Spinal cord (tissue), 10 donors: ENCODE results near the gene ZNF593. TPM values are rescaled to one million over a fixed set of nuclear protein-coding genes. Genes with fewer than 3 reads are reported as not detected.

Experiments used
- DNase-seq, 6 donors: peaks; one replicate each; pipeline versions ENCODE4 v3.0.0 to v3.0.0-alpha.2; 2013 to 2015; ENCODE audit warnings: low spot score in 6 of 6, low read depth in 4 of 6
- H3K27ac ChIP-seq: one replicate; pipeline ENCODE4 v1.5.1; 2013; ENCODE audit warnings: low read depth, low read length, control low read depth
- H3K27me3 ChIP-seq: one replicate; pipeline ENCODE4 v1.6.1; 2013; ENCODE audit warnings: low read length; ENCODE audit not compliant: control insufficient read depth, insufficient read depth
- H3K36me3 ChIP-seq: one replicate; pipeline ENCODE4 v1.6.1; 2013; ENCODE audit warnings: low read length; ENCODE audit not compliant: control insufficient read depth, insufficient read depth
- H3K4me1 ChIP-seq: one replicate; pipeline ENCODE4 v1.6.1; 2013; ENCODE audit warnings: low read length; ENCODE audit not compliant: control insufficient read depth, insufficient read depth
- H3K4me3 ChIP-seq: one replicate; pipeline ENCODE4 v1.5.1; 2013; ENCODE audit warnings: low read depth, low read length, control low read depth
- H3K9me3 ChIP-seq: one replicate; pipeline ENCODE4 v1.6.1; 2013; ENCODE audit warnings: low read length; ENCODE audit not compliant: control insufficient read depth, insufficient read depth
- WGBS: methylation state at CpG from one replicate; pipeline ENCODE4 v1.1.5; 2013; ENCODE audit warnings: missing lambda C conversion rate; ENCODE audit not compliant: insufficient coverage; 5-methylcytosine and 5-hydroxymethylcytosine counted together
- polyA plus RNA-seq, 2 donors: library from polyadenylated mRNA; unstranded; fragments of 120-200 nt; gene quantifications; one replicate each; pipeline ENCODE4 v1.2.1, GENCODE V29; 2013; ENCODE audit not compliant: insufficient read length in 2 of 2
- total RNA-seq, 2 donors: library from RNA; depleted of rRNA in 1 of 2; stranded (reverse); fragments of 120-200 nt in 1 of 2; fragments of >200 nt in 1 of 2; gene quantifications; one replicate each; pipeline versions ENCODE4 v1.2.3 to v1.2.4, GENCODE V29; 2013 to 2014
- donor health status: healthy.

ZNF593 gene
- total and polyA plus RNA-seq, 4 donors: 9.3 to 21.1 (median 17.5) TPM

GRCh38 chr1:26160527-26161414 lies 8.9 kb upstream of the ZNF593 start:
- H3K27me3 ChIP-seq: peaks cover 13% of the 10 kb centered on the region
- H3K4me3 ChIP-seq: peak overlapping the region; percentile 40
- peaks cover 56% of the 10 kb centered on the region for H3K4me1 ChIP-seq
- WGBS: 31% methylated on average over 18 of the region's 18 CpGs
- H3K27ac ChIP-seq: no peak overlapping the region
- H3K36me3 ChIP-seq: no peaks in the 10 kb centered on the region
- H3K9me3 ChIP-seq: no peaks in the 10 kb centered on the region
- no peak for DNase-seq

DNA sequence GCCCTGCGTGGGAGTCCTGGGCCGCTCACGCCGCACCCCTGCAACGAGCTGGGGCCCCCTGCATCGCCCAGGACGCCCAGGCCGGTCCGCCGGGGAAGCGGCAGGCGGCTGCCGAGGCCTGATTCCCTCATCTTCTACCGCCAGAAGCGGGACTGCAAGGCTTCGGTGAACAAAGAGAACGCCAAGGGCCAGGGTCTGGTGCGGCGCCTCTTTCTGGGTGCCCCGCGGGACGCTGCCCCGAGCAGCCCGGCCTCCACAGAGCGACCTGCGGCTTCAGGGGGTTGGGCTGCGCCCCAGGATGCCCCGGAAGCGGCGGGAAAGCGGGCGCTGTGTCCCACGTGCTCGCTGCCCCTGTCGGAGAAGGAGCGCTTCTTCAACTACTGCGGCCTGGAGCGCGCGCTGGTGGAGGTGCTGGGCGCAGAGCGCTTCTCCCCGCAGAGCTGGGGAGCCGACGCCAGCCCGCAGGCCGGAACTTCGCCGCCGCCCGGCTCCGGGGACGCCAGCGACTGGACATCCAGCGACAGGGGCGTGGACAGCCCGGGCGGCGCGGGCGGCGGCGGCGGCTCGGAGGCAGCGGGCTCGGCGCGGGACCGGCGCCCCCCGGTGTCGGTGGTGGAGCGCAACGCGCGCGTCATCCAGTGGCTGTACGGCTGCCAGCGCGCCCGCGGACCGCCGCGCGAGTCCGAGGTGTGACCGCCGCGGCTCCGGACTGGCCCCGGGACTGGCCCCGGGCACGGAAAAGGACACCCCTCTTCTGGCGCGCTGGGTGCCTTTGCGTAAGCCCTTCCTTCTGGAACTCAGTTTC lies 8.1 kb upstream of the ZNF593 start:
- Histone ChIP-seq H3K9me3 (no peaks in the 10 kb centered on the region), H3K36me3 (no peaks in the 10 kb centered on the region), H3K27ac (no peak overlapping the region), H3K27me3 (peaks cover 4% of the 10 kb centered on the region), H3K4me1 (peaks cover 48% of the 10 kb centered on the region), H3K4me3 (peak overlapping the region; percentile 40)
- under 1% methylated on average over 98 of the region's 98 CpGs for WGBS
- DNase-seq: peak in 2 of 6 donors; percentile 82 to 83

DNA sequence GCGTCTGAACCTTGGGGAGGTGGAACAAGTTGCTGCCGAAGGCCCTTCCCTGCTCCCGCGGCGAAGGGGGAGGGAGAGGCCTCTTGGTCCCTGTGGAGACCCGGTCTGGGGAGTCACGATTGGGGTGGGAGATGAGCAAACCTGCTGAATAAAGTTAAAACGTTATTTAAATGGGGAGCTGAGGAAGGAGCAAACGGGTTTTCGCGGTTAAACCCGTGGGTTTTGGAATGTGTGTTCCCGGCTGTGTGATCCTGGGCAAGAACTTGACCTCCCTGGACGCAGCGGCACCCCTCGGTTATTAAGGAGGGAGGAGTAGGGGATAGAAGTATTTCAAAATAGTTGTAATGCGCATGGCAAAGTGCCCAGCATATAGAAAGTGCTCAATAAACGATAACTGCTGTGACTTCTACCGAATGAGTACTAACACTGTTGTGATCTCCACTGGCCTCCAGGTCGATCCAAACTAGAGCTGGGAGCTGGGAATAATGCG lies 7.4 kb upstream of the ZNF593 start:
- Histone ChIP-seq H3K36me3 (no peaks in the 10 kb centered on the region), H3K4me1 (peaks cover 43% of the 10 kb centered on the region), H3K4me3 (peak overlapping the region; percentile 35), H3K9me3 (no peaks in the 10 kb centered on the region), H3K27ac (no peak overlapping the region), H3K27me3 (peaks cover 4% of the 10 kb centered on the region)
- no peak for DNase-seq
- WGBS: 39% methylated on average over 21 of the region's 21 CpGs

DNA sequence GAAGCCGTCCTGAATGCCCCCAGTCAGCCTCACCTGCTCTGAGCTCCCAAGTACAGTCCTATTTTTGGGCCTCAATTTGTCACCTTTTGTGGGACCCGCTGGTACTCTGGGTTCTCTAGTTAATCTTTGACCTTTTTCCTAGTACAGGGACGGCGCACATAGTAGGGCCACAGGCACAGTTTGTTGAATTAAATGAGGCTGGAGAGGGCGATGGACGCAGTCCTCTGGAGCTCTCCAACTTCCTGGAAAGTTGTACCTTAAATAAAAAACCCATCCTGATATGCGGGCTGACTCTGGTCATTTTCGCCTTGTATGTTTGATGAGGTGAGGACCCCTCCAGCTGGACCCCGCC lies 6.0 kb upstream of the ZNF593 start:
- Histone ChIP-seq H3K27me3 (peaks cover 4% of the 10 kb centered on the region), H3K4me3 (no peak overlapping the region), H3K36me3 (no peaks in the 10 kb centered on the region), H3K9me3 (no peaks in the 10 kb centered on the region), H3K27ac (no peak overlapping the region), H3K4me1 (peaks cover 43% of the 10 kb centered on the region)
- WGBS: 72% methylated on average over 4 of the region's 9 CpGs
- no peak for DNase-seq

DNA sequence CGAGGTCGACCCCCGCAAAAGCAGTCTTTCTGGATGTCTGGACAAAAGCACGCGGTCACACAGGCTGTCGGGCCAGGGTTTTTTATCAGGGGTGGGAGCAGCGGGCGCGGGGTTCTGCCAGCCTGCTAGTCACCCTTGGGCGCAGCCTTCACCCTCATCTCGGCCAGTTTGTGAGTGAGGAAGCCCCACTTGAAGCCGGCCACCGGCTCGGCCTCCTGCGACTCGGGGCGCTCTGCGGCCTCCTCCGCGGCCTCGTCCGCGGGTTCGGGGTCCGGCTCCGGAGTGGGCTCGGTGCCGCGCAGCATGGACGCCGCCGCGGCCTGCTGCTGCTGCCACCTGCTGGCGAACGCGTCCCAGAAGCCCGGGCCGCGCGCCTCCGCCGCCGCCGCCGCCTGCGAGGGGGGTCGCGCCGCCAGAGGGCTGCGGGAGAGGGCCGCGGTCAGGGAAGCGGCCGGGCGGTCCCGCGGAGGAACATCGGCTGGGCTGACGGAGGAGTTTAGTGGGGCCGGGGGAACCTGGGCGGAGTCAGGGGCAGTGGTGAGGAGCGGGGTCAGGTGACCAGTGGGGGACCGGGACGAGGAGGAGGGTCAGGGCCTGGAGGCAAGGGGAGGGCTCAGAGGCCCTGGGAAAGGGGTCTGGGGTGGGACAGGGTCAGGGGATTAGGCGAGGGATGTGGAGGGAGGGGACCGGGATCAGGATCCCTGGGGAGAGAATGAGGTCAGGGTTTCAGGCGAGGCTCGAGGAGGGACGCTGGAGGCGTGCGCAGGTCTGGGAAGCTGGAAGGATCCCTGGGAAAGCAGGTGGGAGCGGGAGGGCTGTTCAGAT lies 5.5 kb upstream of the ZNF593 start:
- 11% methylated on average over 72 of the region's 72 CpGs for WGBS
- H3K9me3 ChIP-seq: no peaks in the 10 kb centered on the region
- DNase-seq: peak in 2 of 6 donors; percentile 71 to 72
- H3K27me3 ChIP-seq: peaks cover 4% of the 10 kb centered on the region
- peak overlapping the region; percentile 41 for H3K4me3 ChIP-seq
- no peaks in the 10 kb centered on the region for H3K36me3 ChIP-seq
- H3K27ac ChIP-seq: no peak overlapping the region
- H3K4me1 ChIP-seq: peaks cover 43% of the 10 kb centered on the region

- Histone ChIP-seq H3K4me3 (no peak overlapping the region), H3K9me3 (no peaks in the 10 kb centered on the region), H3K36me3 (no peaks in the 10 kb centered on the region), H3K27ac (no peak overlapping the region), H3K4me1 (peaks cover 47% of the 10 kb centered on the region), H3K27me3 (peaks cover 4% of the 10 kb centered on the region)
- WGBS: 70% methylated on average over 13 of the region's 19 CpGs
- no peak for DNase-seq
Observed at GRCh38 chr1:26164861-26165842, 4.6 kb upstream of the ZNF593 start.

DNA sequence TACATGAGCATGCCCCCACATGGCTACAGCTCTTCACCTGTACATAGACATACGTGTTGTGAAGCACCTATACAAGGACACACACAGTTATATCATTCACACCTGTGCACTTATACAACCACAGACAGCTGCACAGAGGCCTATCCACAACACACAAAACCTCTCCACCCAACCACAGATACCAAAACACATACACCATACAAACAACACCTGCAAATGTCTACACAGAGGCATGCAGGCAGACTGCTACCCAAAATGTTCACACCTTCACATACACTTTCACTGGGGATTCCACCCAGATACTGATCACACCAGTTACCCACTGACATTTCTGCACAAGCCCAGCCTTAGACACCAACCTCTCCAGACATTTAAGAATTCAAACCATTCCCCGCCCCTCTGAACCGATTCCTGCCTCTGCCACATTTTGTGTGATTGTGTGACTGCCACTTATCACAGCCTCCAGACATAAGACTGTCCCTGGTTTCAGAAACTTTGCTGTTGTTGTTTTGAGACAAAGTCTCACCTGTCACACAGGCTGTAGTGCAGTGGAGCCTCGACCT lies 2.9 kb upstream of the ZNF593 start:
- H3K27ac ChIP-seq: no peak overlapping the region
- no peak for DNase-seq
- peaks cover 2% of the 10 kb centered on the region for H3K27me3 ChIP-seq
- H3K9me3 ChIP-seq: no peaks in the 10 kb centered on the region
- no peak overlapping the region for H3K4me3 ChIP-seq
- peaks cover 51% of the 10 kb centered on the region for H3K4me1 ChIP-seq
- WGBS: 91% methylated on average over 3 of the region's 4 CpGs
- peaks cover 12% of the 10 kb centered on the region for H3K36me3 ChIP-seq

DNA sequence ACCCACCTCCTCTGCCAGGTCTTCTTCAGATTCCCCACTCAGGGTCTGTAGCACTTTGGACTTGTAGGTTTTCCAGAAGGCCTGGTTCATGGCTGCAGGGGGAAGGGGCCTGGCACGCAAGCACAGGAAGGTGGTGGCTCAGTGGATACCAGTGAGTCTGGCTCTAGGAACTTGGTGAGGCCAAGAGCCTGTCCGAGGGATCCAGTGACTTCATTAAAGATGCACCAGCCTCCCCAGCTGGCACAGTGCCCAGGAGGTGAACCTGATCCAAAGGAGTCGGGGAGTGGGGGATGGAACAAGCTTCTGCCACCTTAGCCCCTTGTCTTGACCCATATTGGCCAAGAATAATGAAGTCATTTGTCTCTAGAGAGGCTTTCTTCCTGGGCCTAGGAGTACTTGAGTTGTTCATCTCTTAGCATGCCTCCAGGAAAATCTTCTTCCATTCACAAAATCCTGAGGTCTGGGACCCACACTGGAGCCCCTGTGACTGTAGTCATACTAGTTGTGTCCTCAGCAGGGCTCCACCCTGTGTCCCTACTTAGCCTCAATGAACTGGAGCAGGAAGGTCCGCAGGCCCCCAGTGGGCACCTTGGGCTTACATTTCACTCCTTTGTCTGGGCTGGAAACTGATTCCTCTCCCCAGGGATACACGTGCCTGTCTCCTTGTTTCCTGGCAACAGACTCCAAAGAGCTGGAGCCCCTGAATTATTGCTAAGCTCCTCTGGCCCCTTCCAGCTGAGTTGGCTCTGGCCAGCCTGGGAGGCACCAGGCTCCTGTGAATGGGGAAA lies 1.1 kb upstream of the ZNF593 start, which contains the start of gene C1orf232:
C1orf232 (minus strand) TSS at position 554 of the 788 bp plus-strand sequence; CDS start at position 90, 464 bp downstream.
- DNase-seq: peak in 2 of 6 donors; percentile 68 to 77
- 33% methylated on average over 4 of the region's 5 CpGs for WGBS
- Histone ChIP-seq H3K27ac (peak within 1 kb of the TSS; percentile 71), H3K4me1 (peaks cover 47% of the 10 kb centered on the region), H3K4me3 (peak within 1 kb of the TSS; percentile 80), H3K27me3 (no peaks in the 10 kb centered on the region), H3K36me3 (peaks cover 14% of the 10 kb centered on the region), H3K9me3 (no peaks in the 10 kb centered on the region)
